Measurements from ENCODE around the gene JAKMIP2.

GRCh38 chr5:147671365-147671764 lies 111.2 kb downstream of the JAKMIP2 start:
- TF ChIP-seq CTCF (IDR thresholded peaks at IDR 0.05 in 4 of 5, conservative IDR thresholded peaks at IDR 0.05 in 1 of 5), result no peak
- TF ChIP-seq POLR2A (IDR thresholded peaks at IDR 0.05), result no peak

Measured in gastrocnemius medialis (tissue), 4 donors.